ENCODE measurements around the gene ADGRG3.

DNA sequence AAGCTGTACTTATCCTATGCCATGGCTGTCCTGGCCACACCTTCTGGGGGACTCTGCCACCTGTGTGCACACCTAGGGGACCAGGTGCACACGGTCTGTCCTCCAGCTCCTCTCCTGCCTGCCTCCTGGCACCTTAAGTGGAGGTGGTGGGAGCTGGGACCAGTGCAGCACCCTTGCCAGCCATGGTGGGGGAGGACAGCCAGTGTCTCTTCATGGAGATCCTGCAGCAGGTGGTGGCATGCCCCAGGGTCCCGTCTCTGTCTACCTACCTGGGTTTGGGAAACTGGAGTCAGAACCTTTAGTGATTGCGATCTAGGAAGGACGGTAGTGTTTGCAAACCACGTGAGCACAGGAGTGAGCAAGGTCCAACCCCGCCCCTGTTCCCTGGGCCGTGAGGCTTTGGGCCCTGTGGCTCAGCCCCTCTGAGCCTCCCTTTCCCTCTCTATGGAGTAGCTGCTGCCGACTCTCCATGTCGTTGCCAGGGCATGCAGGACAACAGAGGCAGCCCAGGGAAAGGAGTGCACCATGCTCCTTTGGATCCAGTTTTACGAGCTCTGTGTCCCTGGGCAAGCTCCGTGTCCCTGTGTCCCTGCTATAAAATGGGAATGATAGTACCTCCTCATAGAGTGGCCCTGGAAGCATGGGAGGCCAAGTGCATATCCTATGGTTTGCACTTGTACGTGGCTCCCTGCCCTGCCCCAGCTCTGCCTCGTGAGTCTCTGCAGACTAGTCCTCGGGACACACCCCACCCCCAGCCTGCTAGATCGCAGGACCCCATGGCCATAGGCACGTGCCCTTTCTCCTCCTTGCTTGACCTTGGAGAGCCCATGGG, 32.6 kb upstream of the ADGRG3 start:
- TF ChIP-seq, protein P1, sequence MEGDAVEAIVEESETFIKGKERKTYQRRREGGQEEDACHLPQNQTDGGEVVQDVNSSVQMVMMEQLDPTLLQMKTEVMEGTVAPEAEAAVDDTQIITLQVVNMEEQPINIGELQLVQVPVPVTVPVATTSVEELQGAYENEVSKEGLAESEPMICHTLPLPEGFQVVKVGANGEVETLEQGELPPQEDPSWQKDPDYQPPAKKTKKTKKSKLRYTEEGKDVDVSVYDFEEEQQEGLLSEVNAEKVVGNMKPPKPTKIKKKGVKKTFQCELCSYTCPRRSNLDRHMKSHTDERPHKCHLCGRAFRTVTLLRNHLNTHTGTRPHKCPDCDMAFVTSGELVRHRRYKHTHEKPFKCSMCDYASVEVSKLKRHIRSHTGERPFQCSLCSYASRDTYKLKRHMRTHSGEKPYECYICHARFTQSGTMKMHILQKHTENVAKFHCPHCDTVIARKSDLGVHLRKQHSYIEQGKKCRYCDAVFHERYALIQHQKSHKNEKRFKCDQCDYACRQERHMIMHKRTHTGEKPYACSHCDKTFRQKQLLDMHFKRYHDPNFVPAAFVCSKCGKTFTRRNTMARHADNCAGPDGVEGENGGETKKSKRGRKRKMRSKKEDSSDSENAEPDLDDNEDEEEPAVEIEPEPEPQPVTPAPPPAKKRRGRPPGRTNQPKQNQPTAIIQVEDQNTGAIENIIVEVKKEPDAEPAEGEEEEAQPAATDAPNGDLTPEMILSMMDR (IDR thresholded peaks at IDR 0.05; ENCODE audit: insufficient read depth, low read length) = no peak
- TF ChIP-seq POLR2AphosphoS5 (IDR thresholded peaks at IDR 0.05; ENCODE audit: low read depth) (no peak), GABPA (IDR thresholded peaks at IDR 0.05; ENCODE audit: low read depth) (no peak), SPI1 (IDR thresholded peaks at IDR 0.05; ENCODE audit: borderline replicate concordance, low read depth) (no peak)
- TF ChIP-seq, protein P2, sequence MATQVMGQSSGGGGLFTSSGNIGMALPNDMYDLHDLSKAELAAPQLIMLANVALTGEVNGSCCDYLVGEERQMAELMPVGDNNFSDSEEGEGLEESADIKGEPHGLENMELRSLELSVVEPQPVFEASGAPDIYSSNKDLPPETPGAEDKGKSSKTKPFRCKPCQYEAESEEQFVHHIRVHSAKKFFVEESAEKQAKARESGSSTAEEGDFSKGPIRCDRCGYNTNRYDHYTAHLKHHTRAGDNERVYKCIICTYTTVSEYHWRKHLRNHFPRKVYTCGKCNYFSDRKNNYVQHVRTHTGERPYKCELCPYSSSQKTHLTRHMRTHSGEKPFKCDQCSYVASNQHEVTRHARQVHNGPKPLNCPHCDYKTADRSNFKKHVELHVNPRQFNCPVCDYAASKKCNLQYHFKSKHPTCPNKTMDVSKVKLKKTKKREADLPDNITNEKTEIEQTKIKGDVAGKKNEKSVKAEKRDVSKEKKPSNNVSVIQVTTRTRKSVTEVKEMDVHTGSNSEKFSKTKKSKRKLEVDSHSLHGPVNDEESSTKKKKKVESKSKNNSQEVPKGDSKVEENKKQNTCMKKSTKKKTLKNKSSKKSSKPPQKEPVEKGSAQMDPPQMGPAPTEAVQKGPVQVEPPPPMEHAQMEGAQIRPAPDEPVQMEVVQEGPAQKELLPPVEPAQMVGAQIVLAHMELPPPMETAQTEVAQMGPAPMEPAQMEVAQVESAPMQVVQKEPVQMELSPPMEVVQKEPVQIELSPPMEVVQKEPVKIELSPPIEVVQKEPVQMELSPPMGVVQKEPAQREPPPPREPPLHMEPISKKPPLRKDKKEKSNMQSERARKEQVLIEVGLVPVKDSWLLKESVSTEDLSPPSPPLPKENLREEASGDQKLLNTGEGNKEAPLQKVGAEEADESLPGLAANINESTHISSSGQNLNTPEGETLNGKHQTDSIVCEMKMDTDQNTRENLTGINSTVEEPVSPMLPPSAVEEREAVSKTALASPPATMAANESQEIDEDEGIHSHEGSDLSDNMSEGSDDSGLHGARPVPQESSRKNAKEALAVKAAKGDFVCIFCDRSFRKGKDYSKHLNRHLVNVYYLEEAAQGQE (IDR thresholded peaks at IDR 0.05; ENCODE audit: insufficient replicate concordance, low read depth) = no peak
